Measurements from ENCODE around the gene PMP22. TPM values are rescaled to one million over a fixed set of nuclear protein-coding genes. Genes with fewer than 3 reads are reported as not detected.

Gene PMP22
- total RNA-seq, 2 experiments from 2014 or later, result 0.20 TPM; not detected in 1

DNA sequence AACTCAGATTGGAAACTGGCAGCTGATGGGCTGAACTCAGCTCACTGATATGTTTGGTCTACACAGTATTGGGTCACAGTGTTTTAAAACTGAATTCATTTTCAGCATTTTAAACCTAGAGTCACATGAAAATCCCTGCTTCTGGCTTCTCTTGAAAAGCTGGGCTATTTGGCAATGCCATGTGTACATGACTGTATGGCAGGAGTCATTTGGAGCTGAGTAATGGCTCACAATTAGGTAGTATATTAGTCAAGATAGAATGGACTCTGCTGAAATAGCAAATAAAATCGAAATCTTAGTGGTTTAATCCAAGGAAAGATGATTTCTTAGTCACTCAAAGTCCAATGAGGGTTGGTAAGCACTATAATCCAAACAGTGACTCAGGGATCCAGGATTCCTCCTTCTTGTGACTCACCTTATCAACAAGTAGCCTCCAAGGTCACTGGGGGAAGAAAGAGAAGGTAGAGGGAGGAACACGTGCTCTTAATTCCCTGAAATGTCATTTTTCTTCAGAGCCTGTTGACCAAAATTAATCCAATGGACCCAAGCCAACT is 13.9 kb upstream of the PMP22 start:
- ChIA-PET POLR2A (no interaction called here), CTCF (no interaction called here)
- Mint-ChIP-seq H3K36me3 (ENCODE audit: low read depth) (no peaks in the 10 kb centered on the region), H3K27me3 (peaks cover 38% of the 10 kb centered on the region), H3K4me1 (ENCODE audit: low read depth) (peaks cover 2% of the 10 kb centered on the region), H3K4me3 (no peak overlapping the region), H3K9me3 (no peaks in the 10 kb centered on the region), H3K27ac (no peak overlapping the region)
- no peak for ATAC-seq
- intact Hi-C loops (cut with micrococcal nuclease), result no loop called here
- DNase-seq, result no peak
- TF ChIP-seq, protein P1, sequence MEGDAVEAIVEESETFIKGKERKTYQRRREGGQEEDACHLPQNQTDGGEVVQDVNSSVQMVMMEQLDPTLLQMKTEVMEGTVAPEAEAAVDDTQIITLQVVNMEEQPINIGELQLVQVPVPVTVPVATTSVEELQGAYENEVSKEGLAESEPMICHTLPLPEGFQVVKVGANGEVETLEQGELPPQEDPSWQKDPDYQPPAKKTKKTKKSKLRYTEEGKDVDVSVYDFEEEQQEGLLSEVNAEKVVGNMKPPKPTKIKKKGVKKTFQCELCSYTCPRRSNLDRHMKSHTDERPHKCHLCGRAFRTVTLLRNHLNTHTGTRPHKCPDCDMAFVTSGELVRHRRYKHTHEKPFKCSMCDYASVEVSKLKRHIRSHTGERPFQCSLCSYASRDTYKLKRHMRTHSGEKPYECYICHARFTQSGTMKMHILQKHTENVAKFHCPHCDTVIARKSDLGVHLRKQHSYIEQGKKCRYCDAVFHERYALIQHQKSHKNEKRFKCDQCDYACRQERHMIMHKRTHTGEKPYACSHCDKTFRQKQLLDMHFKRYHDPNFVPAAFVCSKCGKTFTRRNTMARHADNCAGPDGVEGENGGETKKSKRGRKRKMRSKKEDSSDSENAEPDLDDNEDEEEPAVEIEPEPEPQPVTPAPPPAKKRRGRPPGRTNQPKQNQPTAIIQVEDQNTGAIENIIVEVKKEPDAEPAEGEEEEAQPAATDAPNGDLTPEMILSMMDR (IDR thresholded peaks at IDR 0.05), result no peak

DNA sequence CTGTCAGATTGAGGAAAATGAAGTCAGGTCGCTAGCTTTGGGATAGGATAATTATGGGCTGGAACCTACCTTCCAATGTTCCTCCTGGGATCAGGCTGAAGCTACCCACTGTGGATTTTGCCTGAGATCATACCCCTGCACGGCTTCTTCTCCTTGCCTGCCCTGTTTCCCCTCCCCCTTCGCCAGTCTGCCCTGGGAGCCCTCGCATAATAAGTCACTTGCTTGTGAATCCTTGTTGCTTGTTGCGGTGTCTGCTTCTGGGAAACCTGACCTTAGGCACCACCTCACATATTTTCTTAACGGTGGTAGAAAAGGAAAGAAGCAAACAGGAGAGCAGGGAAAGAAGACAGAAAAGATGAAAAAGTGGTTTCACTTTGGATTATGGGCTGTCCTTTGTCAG is 13.3 kb upstream of the PMP22 start:
- Mint-ChIP-seq H3K9me3 (no peaks in the 10 kb centered on the region), H3K27me3 (peaks cover 31% of the 10 kb centered on the region), H3K36me3 (ENCODE audit: low read depth) (no peaks in the 10 kb centered on the region), H3K4me1 (ENCODE audit: low read depth) (peaks cover 2% of the 10 kb centered on the region), H3K4me3 (no peak overlapping the region), H3K27ac (no peak overlapping the region)
- ChIA-PET CTCF (no interaction called here), POLR2A (no interaction called here)
- no peak for ATAC-seq
- no peak for DNase-seq
- TF ChIP-seq, protein P1 (IDR thresholded peaks at IDR 0.05), result no peak
- intact Hi-C loops (cut with micrococcal nuclease), result no loop called here

DNA sequence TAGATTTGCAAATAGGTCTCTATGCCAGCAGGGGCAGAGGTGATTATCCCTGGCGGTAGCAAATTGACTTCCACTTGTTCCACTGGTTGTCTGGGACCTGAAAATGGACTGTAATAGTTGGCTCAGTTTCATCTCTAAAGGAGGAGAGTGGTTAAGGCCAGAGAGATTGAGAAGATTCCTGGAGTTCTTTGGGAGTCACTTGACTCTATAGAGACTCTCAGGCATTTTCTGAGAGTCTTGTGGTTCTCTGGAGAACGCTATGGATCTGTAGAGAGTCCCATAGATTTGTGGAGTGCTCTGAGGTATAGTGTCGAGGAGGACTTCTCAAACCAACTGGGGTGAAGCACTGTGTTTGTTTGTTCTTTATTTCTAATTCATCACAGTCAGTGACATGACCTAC is 8.9 kb upstream of the PMP22 start:
- intact Hi-C loops (cut with micrococcal nuclease), result no loop called here
- Mint-ChIP-seq H3K9me3 (no peaks in the 10 kb centered on the region), H3K27ac (no peak overlapping the region), H3K36me3 (ENCODE audit: low read depth) (no peaks in the 10 kb centered on the region), H3K4me3 (no peak overlapping the region), H3K4me1 (ENCODE audit: low read depth) (peaks cover 2% of the 10 kb centered on the region), H3K27me3 (peaks cover 13% of the 10 kb centered on the region)
- no peak for DNase-seq
- ChIA-PET CTCF (no interaction called here), POLR2A (no interaction called here)
- TF ChIP-seq, protein P1 (IDR thresholded peaks at IDR 0.05), result no peak
- ATAC-seq, result no peak

DNA sequence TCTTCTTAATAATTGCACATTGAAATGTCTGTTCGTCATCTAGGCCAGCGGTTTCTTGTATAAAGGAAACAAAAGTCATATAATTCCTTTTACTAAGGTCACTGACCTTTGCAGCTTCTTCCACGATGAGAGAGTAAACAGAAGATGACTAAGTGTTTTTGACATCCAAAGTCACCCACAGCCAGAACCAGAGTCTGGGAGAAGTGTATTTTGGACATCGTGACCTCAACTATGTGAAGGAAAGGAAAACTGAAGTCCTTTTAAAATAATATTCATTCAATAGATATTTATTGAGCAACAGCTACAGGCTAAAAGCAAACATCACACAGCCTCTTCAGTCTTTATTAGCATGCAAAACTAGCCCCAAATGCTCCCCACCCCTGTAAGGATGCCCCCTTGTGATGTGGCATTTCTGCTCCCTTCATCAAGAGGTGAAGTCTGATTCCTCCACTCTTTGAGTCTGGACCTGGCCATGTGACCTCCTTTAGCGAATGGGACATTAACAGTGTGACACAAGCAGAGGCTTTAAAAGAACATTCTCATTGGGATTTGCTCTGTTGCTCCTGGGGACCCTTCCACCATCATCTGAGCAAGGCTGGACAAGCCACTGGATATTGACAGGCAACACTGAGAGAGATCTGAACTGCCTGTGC is 8.1 kb upstream of the PMP22 start:
- no peaks in the 10 kb centered on the region for H3K36me3 Mint-ChIP-seq (ENCODE audit: low read depth)
- H3K27ac Mint-ChIP-seq, result no peak overlapping the region
- no peak overlapping the region for H3K4me3 Mint-ChIP-seq
- CTCF ChIA-PET, result no interaction called here
- no peaks in the 10 kb centered on the region for H3K9me3 Mint-ChIP-seq
- POLR2A ChIA-PET, result no interaction called here
- TF ChIP-seq, protein P1 (IDR thresholded peaks at IDR 0.05), result no peak
- intact Hi-C loops (cut with micrococcal nuclease), result no loop called here
- ATAC-seq (no peak), DNase-seq (no peak)
- H3K27me3 Mint-ChIP-seq, result peaks cover 8% of the 10 kb centered on the region
- H3K4me1 Mint-ChIP-seq (ENCODE audit: low read depth), result peaks cover 2% of the 10 kb centered on the region

DNA sequence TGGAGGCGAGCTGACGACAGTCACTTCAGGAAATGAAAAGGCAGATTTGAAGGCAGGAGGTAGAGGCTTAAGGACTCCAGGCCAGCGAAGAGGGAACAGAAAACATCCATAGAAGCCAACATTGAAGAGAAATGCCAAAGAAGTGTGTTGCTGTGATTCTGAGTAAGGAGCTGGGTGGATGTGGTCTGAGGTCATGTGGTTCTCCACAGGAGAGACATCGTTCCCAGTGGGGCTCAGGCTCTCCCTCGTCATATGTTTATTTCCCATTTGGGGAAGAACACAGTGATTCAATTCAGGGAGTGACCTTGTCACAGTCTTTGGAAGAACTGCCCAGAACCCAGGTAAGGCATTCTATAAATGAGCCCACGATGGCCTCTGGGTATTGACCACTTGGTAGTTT is 6.6 kb upstream of the PMP22 start:
- no peak overlapping the region for H3K27ac Mint-ChIP-seq
- POLR2A ChIA-PET, result no interaction called here
- no peaks in the 10 kb centered on the region for H3K36me3 Mint-ChIP-seq (ENCODE audit: low read depth)
- no peaks in the 10 kb centered on the region for H3K9me3 Mint-ChIP-seq
- peaks cover 21% of the 10 kb centered on the region for H3K27me3 Mint-ChIP-seq
- no peak for DNase-seq
- no peak overlapping the region for H3K4me3 Mint-ChIP-seq
- intact Hi-C loops (cut with micrococcal nuclease), result no loop called here
- CTCF ChIA-PET, result interaction anchor here (1.0 to 1.5 kb wide), 2 partner anchors 13 to 14 kb away, joined by 3 to 4 read pairs; no protein-coding TSS in a partner anchor
- peaks cover 2% of the 10 kb centered on the region for H3K4me1 Mint-ChIP-seq (ENCODE audit: low read depth)
- ATAC-seq, result no peak
- TF ChIP-seq, protein P1 (IDR thresholded peaks at IDR 0.05), result no peak
